Amygdala (tissue), 56 donors: ENCODE measurements around the gene CLDN20.

Experiments used
- DNase-seq, 56 donors: peaks; one replicate each; lab custom pipeline; 2025; lab: John Stamatoyannopoulos, UW

Gene CLDN20

GRCh38 chr6:155244434-155244833, 19.4 kb upstream of the CLDN20 start:
- no peak for DNase-seq

- DNase-seq = no peak
These were observed 18.6 kb upstream of the CLDN20 start for GRCh38 chr6:155245193-155245592.

- DNase-seq = no peak
These were observed 18.0 kb upstream of the CLDN20 start for GRCh38 chr6:155245831-155246230.

- DNase-seq = no peak
These were observed 17.0 kb upstream of the CLDN20 start for GRCh38 chr6:155246825-155247224.

GRCh38 chr6:155247618-155248007, 16.2 kb upstream of the CLDN20 start:
- DNase-seq = no peak

- peak in 41 of 56 donors; percentile 7 to 80 (median 38) for DNase-seq
These were observed 15.5 kb upstream of the CLDN20 start for GRCh38 chr6:155248008-155249001.

GRCh38 chr6:155250701-155251381, 13.0 kb upstream of the CLDN20 start:
- no peak for DNase-seq

- peak in 9 of 56 donors; percentile 19 to 60 (median 39) for DNase-seq
These were observed 11.2 kb upstream of the CLDN20 start for GRCh38 chr6:155252581-155252980.

GRCh38 chr6:155253337-155253736, 10.5 kb upstream of the CLDN20 start:
- no peak for DNase-seq

- DNase-seq = no peak
These were observed 9.7 kb upstream of the CLDN20 start for GRCh38 chr6:155254139-155254538.

- DNase-seq = no peak
These were observed 7.6 kb upstream of the CLDN20 start for GRCh38 chr6:155256122-155256795.

GRCh38 chr6:155257796-155258195, 6.0 kb upstream of the CLDN20 start:
- no peak for DNase-seq

- DNase-seq = peak in 2 of 56 donors; percentile 41 to 42
These were observed 4.6 kb upstream of the CLDN20 start for GRCh38 chr6:155259204-155259603.

- DNase-seq = no peak
These were observed 3.9 kb upstream of the CLDN20 start for GRCh38 chr6:155259897-155260296.

- no peak for DNase-seq
These were observed 3.1 kb upstream of the CLDN20 start for GRCh38 chr6:155260686-155261085.

GRCh38 chr6:155261111-155261900, 2.5 kb upstream of the CLDN20 start:
- no peak for DNase-seq

- no peak for DNase-seq
These were observed 1.2 kb upstream of the CLDN20 start for GRCh38 chr6:155262655-155263054.

- DNase-seq = peak in 3 of 56 donors; percentile 17 to 27 (median 22)
These were observed 994 bp downstream of the CLDN20 start for GRCh38 chr6:155264693-155265320.

- DNase-seq = no peak
These were observed 2.2 kb downstream of the CLDN20 start for GRCh38 chr6:155265843-155266535.
